Colon (tissue), 2 donors: Measurements from ENCODE around the gene ADORA2A.
"Not testable (repeated sequence)": the region's sequence is repeated elsewhere in the genome, so short reads cannot be mapped to it uniquely, and the experiment has no call there.

Experiments used
- FAIRE-seq: peaks from 2 replicates; lab custom pipeline; 2012; peaks lifted over from hg19 to GRCh38; lab: Jason Lieb, UNC
- donor health status: control.
- donor health status: control.

The ADORA2A gene

GRCh38 chr22:24489011-24489410, 61.6 kb downstream of the ADORA2A start:
- FAIRE-seq = no peak

GRCh38 chr22:24489434-24489833, 62.0 kb downstream of the ADORA2A start:
- FAIRE-seq = not testable (repeated sequence)
